HEK293T (cell line): ENCODE measurements around the gene ABCB9.

Experiments
- ARNT ChIP-seq: fragments of 450-650 bp; IDR thresholded peaks from 2 replicates; pipeline ENCODE4 v1.6.1; 2017; ENCODE audit warnings: mild to moderate bottlenecking
- BHLHE40 ChIP-seq: fragments of 450-650 bp; IDR thresholded peaks from 2 replicates; pipeline ENCODE4 v1.6.1; 2016; ENCODE audit warnings: mild to moderate bottlenecking, moderate library complexity, borderline replicate concordance
- FOXM1 ChIP-seq: fragments of 450-650 bp; IDR thresholded peaks from 2 replicates; pipeline ENCODE4 v1.6.1; 2017; ENCODE audit warnings: mild to moderate bottlenecking, borderline replicate concordance
- SP1 ChIP-seq: fragments of 450-650 bp; IDR thresholded peaks from 2 replicates; pipeline ENCODE4 v1.6.1; 2017

GRCh38 chr12:122908915-122909314, 57.3 kb downstream of the ABCB9 start:
- TF ChIP-seq BHLHE40, result no peak
- TF ChIP-seq ARNT, result no peak
- no peak for TF ChIP-seq FOXM1
- no peak for TF ChIP-seq SP1
